GM19397 (cell line): ENCODE results near the gene WDR18.

ENCODE experiments used
- ATAC-seq: cut with Tn5 transposase; IDR thresholded peaks from one replicate; pipeline ENCODE4 v1.9.1; 2021; ENCODE audit warnings: mild to moderate bottlenecking, moderate library complexity; ENCODE audit not compliant: unreplicated experiment

Gene WDR18

DNA sequence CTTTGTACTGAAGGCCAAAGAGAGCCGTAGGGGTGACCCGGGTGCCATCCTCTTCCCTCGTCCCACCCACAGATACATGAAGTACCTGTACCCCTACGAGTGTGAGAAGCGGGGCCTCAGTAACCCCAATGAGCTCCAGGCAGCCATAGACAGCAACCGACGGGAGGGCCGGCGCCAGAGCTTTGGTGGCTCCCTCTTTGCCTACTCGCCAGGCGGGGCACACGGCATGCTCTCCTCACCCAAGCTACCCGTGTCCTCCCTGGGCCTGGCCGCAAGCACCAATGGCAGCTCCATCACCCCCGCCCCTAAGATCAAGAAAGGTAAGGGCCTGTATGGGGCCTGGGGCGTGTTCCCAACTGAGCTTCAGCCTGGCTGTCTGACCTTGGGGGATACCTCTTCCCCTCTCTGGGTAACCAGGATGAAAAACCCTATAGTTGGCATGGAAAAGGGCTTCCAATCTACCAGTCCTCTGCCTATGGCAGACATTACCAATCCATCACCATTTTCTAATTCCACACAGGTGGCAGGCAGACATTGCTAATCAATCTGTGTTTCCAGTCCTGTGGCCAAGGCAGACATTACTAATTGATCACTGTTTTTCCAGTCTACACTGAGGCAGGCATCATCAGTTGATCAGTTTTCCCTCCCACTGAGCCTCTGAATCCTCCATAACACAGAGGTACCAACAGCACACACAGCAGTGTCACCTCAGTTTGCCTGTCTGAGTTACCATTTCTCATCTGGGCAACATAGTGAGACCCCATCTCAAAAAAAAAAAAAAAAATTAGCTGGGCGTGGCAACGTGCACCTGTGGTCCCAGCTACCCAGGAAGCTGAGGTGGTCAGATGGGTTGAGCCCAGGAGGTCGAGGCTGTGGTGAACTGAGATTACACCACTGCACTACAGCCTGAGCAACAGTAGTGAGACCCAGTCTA lies 19.1 kb upstream of the WDR18 start:
- ATAC-seq, result no peak

DNA sequence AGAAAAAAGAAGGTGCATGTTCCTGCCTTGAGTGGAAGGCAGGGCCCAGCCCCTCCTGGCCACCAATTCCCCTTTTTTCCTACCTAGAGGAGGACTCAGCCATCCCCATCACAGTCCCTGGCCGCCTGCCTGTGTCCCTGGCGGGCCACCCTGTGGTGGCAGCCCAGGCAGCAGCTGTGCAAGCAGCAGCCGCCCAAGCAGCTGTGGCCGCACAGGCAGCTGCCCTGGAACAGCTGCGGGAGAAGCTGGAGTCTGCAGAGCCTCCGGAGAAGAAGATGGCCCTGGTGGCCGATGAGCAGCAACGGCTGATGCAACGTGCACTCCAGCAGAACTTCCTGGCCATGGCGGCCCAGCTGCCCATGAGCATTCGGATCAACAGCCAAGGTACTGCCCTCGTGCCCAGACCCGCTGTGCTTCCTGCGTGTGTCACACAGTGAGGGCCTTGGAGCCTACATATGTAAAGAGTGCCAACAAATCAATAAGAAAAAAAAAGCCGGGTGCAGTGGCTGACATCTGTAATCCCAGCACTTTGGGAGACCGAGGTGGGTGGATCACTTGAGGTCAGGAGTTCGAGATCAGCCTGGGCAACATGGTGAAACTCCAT lies 17.6 kb upstream of the WDR18 start:
- ATAC-seq, result no peak

DNA sequence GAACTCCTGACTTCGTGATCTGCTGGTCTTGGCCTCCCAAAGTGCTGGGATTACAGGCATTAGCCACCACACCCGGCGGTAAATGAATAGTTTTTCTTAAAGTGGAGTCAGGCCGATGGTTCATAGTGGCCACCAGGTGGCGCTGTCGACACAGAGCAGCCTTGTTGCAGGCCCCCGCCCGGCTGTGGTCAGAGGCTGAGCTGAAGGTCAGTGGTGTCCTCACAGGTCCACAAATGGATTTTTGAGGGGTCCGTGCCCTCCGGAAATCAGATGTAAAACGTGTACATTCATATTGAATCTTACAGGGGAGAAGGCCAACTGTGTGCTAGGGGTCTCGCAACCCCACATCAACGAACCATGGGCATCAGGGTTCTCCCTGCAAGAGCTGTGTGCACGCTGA lies 13.4 kb upstream of the WDR18 start:
- no peak for ATAC-seq

DNA sequence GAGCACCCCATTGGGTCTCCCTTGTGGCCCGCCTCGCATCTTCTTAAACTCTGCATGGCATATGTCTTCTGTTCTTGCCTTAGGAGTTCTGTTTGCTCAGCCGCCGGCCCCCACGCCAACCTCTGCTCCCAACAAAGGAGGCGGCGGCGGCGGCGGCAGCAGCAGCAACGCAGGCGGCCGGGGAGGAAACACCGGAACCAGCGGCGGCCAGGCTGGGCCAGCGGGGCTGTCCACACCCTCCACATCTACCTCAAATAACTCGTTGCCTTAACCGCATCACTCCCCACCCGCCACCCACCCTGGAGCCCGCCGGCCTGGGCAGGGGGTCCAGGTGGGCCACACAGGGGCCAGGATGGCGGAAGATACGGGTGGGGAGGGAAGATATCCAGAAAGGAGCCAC lies 12.3 kb upstream of the WDR18 start:
- ATAC-seq, result no peak

DNA sequence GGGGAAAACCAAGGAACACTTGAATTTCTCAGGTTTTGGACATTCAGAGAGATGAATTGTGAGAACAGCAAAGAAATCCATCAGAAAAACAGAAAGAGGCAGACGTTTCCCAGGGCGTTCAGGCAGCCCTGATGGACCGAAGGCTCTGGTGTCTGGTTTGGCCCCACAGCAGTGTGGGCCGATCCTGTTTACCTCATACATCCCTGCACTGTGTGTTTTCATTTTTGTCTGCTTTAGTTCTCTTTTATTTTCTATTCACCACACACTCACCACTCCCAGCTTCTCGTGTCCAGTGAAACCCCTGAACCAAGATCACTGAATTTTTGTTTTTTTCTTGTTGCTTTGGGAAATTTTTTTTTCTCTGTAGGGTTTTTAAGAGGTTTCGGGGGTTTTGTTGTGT lies 11.9 kb upstream of the WDR18 start:
- no peak for ATAC-seq

DNA sequence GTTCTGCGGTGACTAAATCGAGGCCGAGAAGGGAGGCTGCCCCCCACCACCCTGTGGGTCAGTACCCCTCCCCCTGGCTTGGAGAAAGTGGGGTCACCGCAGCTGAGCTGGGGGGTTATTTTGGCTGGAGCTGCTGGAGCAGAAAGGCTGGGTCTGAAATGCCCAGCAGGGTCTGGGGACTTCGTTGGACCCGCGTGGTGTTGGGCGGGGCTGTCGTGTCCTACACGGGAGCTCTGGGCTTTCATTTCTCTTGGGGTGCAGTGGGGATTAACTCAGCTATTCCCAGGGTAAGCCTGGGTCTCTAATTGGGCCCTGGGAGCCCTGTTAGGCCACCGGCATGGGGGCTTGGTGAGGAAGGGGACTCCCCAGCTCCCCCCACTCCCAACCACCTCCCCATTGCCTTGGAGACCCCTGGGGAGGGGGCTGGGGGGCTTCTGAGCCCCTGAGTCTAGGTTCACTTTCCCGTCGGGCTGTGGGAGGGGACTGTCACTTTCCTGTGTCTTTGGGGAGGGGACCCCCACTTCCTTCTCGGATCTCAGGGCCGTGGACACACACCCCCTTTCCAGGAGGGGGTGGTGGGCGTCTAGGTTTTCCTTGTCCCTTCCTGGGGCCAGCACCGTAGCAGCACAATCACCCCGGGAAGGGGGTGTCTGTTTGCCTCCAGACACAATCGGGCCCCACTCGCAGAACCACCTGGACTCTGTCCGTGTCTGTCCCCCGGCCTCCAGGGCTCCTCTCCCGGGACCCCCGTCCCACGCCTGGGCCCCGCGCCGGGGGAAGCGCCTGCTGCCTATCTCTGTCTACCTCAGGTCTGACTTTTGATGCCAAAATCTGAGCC lies 10.2 kb upstream of the WDR18 start:
- no peak for ATAC-seq

DNA sequence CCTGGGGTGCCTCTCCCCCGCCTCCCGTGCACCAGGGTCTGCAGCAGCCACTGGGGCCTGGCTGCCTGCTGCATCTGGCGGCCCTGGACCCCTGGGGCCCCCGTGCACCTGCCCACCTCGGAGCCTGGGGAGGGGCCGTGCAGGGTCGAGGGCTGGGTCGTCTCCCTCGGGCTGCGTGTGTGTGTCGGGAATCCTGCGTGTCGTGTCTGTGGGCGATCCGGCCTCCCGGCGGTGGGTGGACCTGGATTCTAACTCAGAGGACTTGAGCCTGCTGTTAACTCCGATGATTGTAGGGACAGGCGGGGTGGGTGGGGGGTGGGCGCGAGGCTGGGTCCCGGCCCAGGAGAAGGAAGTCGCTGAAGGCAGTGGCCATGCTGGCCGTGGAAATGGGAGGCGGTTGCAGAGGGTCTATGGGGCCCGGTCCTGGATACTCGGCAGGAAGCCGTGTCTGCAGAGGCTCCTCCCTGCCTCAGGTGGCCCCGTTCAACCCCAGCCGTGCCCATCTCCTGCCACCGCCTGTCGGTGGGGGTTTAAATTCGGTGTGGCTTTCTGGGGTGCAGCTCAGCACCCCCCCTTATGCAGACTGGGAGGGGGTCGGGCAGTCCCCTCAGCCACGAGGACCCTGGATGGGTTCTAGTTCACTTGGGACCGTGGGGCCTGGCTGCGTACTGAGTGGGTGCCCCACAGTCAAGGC lies 9.4 kb upstream of the WDR18 start:
- no peak for ATAC-seq

DNA sequence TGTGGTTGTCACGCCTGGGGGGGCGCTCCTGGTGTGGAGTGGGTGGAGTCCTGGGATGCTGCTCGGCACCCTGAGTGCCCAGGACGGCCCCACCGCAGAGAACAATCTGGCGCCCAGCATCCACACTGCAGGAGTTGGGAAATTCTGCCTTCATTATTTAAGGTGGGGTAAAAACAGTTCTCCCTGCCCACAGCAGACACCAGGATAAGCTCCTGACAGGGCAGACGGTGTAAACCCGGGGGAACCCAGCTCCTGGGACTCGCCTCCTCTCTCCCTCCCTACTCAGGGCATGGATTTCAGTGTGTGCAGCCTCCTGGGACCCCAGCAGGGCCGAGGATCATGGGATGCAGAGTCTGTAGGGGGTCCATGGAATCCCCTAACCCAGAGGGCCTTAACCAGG lies 7.7 kb upstream of the WDR18 start:
- ATAC-seq, result no peak

DNA sequence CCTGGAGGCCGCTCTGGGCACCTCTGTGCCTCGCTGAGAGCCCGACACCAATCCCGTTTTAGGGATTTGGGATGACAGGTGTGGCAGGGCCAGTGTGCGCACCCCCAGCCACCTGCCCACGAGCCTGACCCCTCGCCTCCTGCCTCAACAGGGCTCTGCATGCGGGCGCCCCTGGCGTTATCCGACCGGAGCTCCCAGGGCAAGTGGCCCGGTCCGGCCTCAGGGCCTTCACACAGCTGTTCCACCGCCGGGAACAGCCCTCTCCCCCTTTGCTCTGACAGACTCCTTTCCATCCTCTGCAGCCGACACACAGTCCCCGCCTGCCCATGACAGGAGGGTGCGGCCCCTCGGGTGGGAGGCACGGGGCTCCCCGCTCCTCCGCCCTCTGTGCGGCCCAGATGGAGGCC lies 7.1 kb upstream of the WDR18 start:
- ATAC-seq, result no peak

DNA sequence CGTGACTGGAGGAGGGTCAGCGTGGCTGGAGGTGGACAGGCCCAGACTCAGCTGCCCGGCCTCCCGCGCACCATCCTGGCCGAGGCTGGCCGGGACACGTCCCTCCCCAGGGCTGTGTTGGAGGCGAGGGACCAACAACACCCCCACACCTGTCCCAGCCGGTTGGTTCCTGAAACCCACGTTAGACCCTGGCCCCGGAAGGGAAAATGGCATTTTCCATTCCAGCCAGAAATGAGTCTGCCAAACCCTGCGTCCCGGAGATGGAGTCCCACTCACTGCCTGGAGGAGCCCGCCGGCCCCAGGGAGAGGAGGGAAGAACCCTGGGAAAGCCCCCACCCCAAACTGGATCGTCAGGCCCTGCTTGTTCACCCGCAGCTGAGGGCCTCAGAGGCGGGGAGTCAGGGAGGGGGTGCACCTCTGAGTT lies 4.8 kb upstream of the WDR18 start:
- ATAC-seq, result no peak

DNA sequence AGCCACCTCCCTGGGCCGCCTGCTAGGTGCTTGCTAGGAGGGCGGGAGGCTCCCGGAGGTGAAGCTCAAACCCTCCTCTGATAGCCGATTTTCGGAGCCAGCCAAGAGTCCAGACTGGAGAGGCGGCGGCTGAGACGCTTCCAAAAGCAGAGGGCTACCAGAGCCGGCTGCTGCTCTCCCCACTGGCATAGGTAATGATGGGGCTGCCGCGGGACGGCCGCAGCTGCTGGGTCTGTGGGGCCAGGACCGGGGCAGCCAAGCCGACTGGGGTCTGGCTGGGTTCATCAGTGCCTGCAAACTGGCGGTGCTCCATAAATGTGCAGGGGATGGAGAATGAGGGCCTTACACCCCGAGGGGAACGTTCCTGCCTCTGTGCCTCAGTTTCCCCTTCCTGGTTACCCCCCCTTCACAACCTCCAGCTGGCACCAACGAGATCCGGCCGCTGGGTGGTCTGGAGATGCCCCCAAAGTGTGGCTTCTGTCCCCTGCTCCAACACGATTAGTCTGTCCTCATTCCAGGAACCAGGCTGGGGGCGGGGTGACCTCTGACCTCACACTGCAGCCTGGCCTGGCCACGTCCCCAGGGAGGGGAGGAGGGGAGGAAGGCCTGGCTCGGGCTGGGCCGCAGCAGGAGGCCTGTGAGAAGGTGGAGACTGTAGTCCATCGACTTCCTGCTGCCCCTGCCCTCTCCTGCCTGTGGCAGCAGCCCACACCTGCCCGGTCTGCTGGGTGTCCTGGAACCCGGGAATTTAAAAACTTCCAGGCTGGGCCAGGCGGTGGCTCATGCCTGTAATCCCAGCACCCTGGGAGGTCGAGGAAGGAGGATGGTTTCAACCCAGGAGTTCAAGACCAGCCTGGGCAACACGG lies 3.8 kb upstream of the WDR18 start:
- no peak for ATAC-seq

DNA sequence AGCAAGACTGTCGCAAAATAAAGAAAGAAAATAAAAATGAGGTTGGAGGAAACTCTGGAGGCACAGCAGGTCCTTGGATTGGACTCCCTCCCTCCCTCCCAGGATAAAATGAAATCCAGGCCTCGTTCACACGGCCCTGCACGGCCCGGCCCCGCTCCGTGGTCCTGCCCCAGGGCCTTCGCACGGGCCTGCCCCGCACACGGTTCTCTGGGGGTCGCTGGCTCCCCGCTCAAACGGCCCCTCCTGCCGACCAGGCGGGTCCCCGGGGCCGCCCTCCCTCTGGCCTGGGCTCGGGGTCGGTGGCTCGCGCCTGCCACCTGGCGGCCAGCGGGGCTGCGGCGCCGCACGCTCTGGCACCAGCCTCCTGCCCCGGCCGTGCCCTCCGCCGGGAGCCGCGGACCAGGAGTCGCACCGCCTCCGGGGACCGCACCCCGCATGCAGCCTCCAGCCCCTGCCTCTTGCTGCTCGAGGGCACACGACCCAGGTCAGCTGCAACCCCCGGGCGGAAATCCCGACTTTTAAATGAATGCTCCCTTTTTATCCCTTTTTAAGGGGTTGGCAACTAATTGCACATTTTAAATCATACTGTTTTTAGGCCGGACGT lies 1.5 kb upstream of the WDR18 start:
- no peak for ATAC-seq

DNA sequence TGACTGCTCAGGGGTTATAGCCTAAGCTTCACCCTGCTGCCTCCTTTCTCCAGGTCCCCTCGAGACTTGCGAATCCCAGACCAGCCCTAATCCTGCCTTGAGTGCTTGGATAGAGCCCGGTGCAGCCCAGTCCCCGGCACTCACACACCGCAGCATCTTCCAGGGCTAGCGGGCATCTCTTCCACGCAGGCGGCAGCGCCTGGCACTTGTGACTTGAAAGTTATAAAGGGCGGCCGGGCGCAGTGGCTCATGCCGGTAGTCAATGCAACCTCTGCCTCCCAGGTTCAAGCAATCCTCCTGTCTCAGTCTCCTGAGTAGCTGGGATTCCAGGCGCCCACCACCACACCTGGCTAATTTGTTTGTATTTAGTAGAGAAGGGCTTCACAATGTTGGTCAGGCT lies 1.9 kb downstream of the WDR18 start:
- ATAC-seq, result no peak

DNA sequence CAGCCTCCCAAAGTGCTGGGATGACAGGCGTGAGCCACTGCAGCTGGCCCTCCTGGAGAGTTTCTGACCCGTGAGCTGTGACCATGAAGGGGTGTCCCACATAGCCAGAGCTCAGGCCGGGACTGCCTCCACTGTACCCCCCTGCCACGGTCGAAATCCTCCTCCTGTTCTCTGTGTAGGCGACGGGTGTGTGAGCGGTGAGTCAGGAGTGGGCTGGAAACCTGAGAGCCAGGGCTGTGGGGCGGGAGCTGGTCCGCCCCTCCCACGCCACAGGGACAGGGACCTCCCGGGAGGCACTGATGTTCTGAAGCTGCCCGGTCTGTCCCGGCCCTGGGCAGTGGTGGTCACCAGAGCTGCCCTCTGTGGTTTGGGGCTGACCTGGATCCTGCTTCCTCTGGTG lies 3.9 kb downstream of the WDR18 start:
- ATAC-seq, result no peak

DNA sequence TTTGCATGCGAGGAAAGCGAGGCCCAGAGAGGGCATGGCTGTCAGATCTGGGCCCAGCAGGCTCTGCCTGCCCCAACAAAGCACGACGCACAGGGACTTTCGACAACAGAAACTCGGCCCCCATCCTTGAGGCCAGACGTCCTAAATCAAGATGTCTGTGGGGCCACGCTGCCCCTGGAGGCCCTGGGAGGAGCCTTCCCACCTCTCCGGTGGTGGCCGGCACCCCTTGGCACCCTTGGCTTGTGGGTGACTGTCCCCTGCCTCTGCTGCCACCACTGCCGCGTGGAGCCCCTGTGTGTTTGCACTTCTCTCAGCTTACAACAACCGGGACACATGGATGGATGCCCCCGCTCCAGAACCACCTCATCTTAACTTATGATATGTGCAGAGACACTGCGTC lies 4.4 kb downstream of the WDR18 start:
- ATAC-seq, result no peak

DNA sequence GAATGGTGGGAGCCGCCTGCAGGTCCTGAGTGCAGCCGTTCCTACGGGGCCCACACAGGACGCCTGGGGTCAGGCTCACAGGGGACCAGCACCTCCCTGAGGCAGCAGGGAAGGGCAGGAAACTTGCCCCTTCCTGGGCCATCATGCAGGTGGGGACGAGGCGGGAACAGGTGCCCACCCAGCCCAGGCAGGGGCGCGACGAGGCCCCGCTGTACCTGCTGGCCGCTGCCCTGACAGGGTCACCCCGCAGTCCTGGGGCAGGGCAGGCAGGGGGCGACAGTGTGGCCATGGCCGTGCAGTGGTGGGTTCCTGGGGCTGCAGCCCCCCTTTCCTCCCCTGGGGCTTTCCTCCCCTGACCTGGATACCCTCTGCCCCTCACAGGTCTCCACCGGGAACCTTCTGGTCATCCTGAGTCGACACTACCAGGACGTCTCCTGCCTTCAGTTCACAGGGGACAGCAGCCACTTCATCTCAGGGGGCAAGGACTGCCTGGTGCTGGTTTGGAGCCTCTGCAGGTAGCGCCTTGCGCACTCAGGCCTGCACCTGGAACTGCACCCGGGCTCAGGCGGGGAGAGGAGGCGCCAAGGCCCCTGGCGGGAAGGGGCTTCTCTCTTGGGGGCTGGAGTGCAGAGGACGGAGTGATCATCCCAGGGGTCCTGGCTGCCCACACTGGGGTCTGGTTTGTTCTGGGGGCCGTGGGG lies 5.4 kb downstream of the WDR18 start:
- no peak for ATAC-seq

DNA sequence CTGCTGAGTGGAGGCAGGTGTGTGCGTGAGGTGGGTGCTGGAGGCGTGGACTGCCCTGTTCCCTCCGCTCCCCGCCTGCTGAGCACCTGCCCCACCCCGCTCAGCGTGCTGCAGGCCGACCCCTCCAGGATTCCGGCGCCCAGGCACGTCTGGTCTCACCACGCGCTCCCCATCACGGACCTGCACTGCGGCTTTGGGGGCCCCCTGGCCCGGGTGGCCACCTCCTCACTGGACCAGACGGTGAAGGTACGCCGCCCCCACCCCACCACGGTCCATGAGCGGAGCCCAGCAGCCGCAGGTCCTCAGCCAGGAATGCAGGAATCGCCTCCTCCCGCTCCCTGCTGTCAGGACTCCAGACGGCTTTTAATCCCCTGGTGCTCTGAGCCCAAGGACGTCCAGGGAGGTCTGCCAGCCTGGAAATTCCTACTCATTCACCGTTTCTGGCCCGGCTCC lies 6.0 kb downstream of the WDR18 start:
- ATAC-seq, result no peak

DNA sequence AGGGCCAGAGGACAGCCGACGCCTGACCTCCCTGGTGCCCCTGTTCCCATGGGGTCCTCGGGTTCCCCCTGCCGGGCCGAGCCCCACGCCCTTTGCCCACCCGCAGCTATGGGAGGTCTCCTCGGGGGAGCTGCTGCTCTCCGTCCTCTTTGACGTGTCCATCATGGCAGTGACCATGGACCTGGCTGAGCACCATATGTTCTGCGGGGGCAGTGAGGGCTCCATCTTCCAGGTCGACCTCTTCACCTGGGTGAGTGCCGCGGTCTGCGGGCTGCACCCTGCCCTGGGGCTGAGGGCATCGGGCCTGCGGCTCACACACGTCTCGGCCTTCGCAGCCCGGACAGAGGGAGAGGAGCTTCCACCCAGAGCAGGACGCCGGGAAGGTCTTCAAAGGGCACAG lies 6.6 kb downstream of the WDR18 start:
- ATAC-seq, result no peak
